Stimulated activated naive B cell treated with anti-CD40 and anti-IgM and Interleukin-4, amounts not matched to agents 10 μg/mL and 1 μg/mL and 100 μg/mL, for 72 hours (primary cell): Measurements from ENCODE around the gene PNLIP.

Experiments
- ATAC-seq, 2 donors: fragments of 150-1000 bp; cut with Tn5 transposase; replicated peaks; 2 replicates each; pipeline ENCODE4 v1.10.0; 2021; ENCODE audit warnings: moderate library complexity in 1 of 2
- DNase-seq: peaks from one replicate; pipeline ENCODE4 v3.0.0; 2021
- H3K27ac Mint-ChIP-seq: one replicate; pipeline ENCODE4 v1.8.0; 2022; ENCODE audit warnings: mild to moderate bottlenecking, mixed read lengths
- H3K27me3 Mint-ChIP-seq, 2 donors: one replicate each; pipeline ENCODE4 v1.8.0; 2022; ENCODE audit warnings: mixed read lengths in 2 of 2
- H3K36me3 Mint-ChIP-seq, 2 donors: one replicate each; pipeline ENCODE4 v1.8.0; 2022; ENCODE audit warnings: mixed read lengths in 2 of 2, mild to moderate bottlenecking in 1 of 2
- H3K4me1 Mint-ChIP-seq, 2 donors: one replicate each; pipeline ENCODE4 v1.8.0; 2022; ENCODE audit warnings: mixed read lengths in 2 of 2, mild to moderate bottlenecking in 1 of 2
- H3K4me3 Mint-ChIP-seq, 2 donors: one replicate each; pipeline ENCODE4 v1.8.0; 2022; ENCODE audit warnings: mild to moderate bottlenecking in 2 of 2, mixed read lengths in 2 of 2, moderate library complexity in 1 of 2
- H3K9me3 Mint-ChIP-seq, 2 donors: one replicate each; pipeline ENCODE4 v1.8.0; 2022; ENCODE audit warnings: mixed read lengths in 2 of 2, mild to moderate bottlenecking in 1 of 2

The PNLIP gene

GRCh38 chr10:116615199-116615776 lies 69.6 kb downstream of the PNLIP start:
- H3K9me3 Mint-ChIP-seq: peaks cover 4 to 5% of the 10 kb centered on the region in 2 donors
- no peak overlapping the region for H3K4me3 Mint-ChIP-seq
- no peaks in the 10 kb centered on the region for H3K36me3 Mint-ChIP-seq
- H3K4me1 Mint-ChIP-seq: no peaks in the 10 kb centered on the region
- no peak overlapping the region for H3K27ac Mint-ChIP-seq
- ATAC-seq (no peak), DNase-seq (no peak)
- H3K27me3 Mint-ChIP-seq: peaks cover 1 to 6% of the 10 kb centered on the region in 2 donors
